Hippocampal formation (tissue), 2 donors: Measurements from ENCODE around the gene METTL16.

ENCODE experiments used
- DNase-seq, 2 donors: peaks; one replicate each; lab custom pipeline; 2025; lab: John Stamatoyannopoulos, UW

The METTL16 gene

GRCh38 chr17:2380950-2381649 lies 130.6 kb downstream of the METTL16 start:
- no peak for DNase-seq

- no peak for DNase-seq
Observed at GRCh38 chr17:2380226-2380922, 131.3 kb downstream of the METTL16 start.

GRCh38 chr17:2379489-2380225 lies 132.0 kb downstream of the METTL16 start:
- no peak for DNase-seq

GRCh38 chr17:2378905-2379304 lies 132.8 kb downstream of the METTL16 start:
- no peak for DNase-seq

- DNase-seq, result no peak
Observed at GRCh38 chr17:2377659-2378058, 134.0 kb downstream of the METTL16 start.

DNA sequence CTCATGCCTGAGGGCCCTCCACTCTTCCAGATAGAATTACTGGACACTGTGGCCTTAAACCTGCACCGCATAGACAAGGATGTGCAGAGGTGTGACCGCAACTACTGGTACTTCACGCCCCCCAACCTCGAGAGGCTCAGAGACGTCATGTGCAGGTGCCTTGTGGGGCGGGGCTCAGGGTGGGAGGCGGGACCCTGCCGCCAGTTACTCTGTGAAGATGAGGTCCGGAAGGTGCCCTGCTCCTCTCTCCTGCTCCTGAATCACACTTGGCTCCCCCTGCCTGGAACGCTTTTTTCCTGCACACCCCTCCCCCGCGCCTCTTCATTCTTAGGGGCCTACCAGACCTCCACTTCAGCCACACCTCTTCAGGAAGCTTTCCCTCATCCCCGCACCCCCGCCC lies 135.6 kb downstream of the METTL16 start:
- DNase-seq, result no peak

- DNase-seq, result no peak
Observed at GRCh38 chr17:2375406-2375805, 136.3 kb downstream of the METTL16 start.

DNA sequence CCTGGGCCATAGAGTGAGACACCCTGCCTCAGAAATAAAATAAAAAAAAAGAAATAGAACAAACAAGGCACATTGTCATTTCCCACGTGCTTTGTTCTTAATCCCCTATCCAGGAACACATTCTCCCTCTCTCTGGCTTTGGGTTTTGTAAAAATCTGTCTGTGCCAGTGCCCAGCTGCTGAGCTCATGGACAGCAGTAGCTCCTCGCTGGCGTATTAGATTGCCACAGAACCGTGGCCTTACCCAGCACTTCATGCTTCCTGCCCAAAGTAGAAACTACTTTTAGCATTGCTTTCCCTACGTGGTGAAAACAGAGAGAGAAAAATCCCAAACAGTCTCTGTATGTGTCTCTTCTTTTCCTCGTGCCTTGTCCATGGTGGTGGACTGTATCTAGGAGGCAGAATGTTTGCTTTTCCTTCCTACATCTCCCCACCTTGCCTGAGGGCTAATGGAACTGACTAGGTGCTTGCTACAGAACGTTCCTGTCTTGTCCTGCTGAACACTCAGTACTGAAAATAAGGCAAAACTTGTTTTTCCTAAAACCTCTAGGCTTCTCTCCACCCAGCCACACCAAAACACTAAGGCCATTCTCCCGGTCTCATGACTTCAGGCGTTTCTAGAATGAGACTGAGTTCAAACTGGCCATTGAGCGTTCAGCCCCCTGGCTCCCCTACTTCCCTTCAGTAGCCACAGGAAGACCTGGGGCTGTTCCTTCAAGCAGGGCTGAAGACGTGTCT lies 137.0 kb downstream of the METTL16 start:
- DNase-seq, result no peak

DNA sequence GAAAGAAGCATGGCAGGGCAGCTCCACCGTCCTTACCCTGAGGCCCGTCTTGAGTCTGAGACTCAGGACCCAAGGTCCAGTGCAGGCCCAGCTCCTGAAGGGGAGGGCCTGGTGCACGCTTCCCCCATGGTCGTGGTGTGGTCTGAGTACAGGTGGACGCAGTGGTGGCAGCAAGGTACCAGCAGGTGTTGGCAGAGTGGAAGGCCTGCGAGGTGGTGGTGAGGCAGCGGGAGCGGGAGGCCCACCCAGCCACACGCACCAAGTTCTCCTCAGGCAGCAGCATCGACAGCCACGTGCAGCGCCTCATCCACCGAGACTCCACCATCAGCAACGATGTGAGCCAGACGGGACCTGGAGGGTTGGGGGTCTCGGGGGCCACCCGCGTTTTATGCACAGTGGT lies 138.5 kb downstream of the METTL16 start:
- no peak for DNase-seq

DNA sequence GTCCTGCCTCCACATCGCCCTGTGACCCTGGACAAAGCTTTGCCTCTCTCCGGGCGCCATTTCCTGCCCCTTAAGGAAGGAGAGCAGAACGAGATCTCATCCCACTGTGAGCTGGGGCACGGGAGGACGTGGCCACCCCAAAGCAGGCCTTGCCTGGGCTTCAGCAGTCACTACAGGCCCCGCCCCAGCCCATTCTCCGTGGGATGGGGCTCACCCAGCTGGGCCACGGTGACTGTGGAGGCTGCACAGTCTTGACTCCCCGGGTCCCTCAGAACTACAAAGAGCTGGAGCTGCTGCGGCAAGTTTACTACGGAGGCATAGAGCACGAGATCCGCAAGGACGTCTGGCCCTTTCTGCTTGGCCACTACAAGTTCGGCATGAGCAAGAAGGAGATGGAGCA lies 139.0 kb downstream of the METTL16 start:
- DNase-seq, result no peak

- DNase-seq, result no peak
Observed at GRCh38 chr17:2372180-2372579, 139.5 kb downstream of the METTL16 start.

- no peak for DNase-seq
Observed at GRCh38 chr17:2371183-2372130, 140.2 kb downstream of the METTL16 start.

DNA sequence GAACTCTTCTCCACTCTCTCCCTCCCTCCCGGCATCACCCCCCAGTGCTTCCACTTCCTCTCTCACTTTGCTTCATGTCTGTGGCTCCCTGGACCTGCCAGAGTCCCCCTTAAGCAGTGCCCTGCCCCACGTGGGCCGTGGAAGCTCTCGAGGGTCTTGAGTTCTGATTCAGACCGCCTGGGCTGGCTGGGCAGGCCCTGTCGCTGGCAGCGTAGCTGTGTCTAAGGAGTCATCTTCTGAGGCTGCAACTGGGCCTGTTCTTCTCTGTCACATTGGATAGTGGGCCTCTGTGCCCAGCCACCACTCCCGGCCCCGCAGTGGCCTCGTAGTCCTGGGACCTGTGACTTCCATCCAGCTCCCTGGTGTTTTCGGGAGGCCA lies 141.5 kb downstream of the METTL16 start:
- DNase-seq, result no peak

DNA sequence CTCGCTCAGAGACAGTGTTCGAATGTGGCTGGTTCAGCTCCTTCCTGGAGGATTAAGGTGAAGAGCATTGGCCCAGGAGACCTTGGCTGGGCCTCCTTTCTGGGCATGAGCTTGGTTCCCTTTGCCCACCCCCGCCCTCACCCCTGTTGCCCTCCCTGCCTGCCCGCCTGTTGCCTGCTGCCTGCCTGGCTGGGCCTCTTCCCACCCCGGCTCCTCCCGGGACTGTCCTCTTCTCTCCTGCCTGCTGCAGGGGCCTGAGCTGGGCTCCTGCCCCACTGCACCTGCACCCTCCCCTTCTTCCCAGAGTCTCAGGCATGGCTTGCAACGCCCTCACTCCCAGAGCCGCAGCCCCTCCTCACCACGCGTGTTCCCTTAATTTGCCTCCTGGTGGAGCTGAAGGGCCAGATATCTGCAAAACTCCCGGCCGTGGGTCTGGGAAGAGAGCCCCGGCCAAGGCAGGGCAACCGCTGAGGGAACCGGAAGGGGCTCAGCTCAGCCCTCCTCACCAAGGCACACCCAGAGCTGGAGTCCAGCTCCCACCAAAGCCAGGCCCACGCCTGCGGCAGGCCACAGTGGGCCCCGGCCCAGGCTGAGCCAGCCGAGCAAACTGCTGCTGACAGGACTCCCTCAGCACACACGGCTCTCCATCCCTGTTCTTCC lies 142.0 kb downstream of the METTL16 start:
- no peak for DNase-seq

GRCh38 chr17:2369039-2369438 lies 142.6 kb downstream of the METTL16 start:
- no peak for DNase-seq

- no peak for DNase-seq
Observed at GRCh38 chr17:2368359-2368758, 143.3 kb downstream of the METTL16 start.

DNA sequence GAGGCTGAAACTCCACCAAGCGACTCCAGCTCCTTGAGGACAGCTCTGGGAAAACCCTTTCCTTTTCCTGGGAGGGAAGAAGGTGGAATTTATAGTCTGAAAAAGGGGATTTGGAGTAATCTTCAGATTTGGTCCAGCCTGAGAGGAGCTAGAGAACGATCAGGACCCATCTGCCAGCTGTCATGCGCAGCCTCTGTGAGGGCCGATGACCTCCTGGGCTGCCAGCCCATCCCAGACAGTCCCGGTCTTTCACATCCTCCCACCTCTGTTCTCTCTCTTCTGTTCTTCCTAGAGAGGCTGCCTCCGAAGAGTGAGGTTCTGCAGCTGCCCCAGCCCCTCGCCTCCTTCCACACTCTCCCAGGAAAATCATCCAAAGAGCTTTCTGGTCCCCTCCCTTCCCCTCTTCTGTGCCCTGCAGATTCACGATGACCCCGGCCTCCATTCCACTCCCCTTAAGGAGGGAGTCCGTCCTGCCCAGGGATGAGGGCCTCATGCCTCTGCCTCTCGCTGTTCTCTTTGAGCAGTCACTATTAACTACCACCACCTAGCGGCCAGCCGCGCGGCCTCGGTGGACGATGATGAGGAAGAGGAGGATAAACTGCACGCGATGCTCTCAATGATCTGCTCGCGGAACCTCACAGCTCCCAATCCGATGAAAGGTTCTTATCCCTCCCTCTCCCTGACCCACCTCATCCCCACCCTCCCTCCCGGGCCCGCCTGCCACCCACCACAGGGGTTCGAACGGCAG lies 144.8 kb downstream of the METTL16 start:
- DNase-seq, result peak in 1 of 2 donors; percentile 34
